H9 (cell line): ENCODE measurements around the gene CABS1. TPM values are rescaled to one million over a fixed set of nuclear protein-coding genes. Genes with fewer than 3 reads are reported as not detected.

Source experiments
- DNase-seq: peaks from one replicate; pipeline ENCODE4 v3.0.0-alpha.2; 2017
- H2AFZ ChIP-seq: one replicate; pipeline ENCODE4 v1.6.1; 2013; ENCODE audit warnings: mild to moderate bottlenecking, low read length, control low read depth, moderate library complexity
- H2AK5ac ChIP-seq: 2 replicates; pipeline ENCODE4 v1.6.1; 2013; ENCODE audit warnings: low read length, control low read depth, mixed read lengths; ENCODE audit not compliant: insufficient read length
- H2BK120ac ChIP-seq: one replicate; pipeline ENCODE4 v1.6.1; 2013; ENCODE audit warnings: low read depth, mild to moderate bottlenecking, low read length, control low read depth, inconsistent platforms; ENCODE audit not compliant: poor library complexity, severe bottlenecking
- H2BK12ac ChIP-seq: 2 replicates; pipeline ENCODE4 v1.6.1; 2013; ENCODE audit warnings: low read length, control low read depth, mixed read lengths, low read depth; ENCODE audit not compliant: insufficient read length
- H2BK15ac ChIP-seq: 2 replicates; pipeline ENCODE4 v1.6.1; 2013; ENCODE audit warnings: low read depth, low read length, control low read depth
- H2BK20ac ChIP-seq: one replicate; pipeline ENCODE4 v1.6.1; 2013; ENCODE audit warnings: low read depth, mild to moderate bottlenecking, low read length, control low read depth, inconsistent platforms; ENCODE audit not compliant: poor library complexity, severe bottlenecking
- H2BK5ac ChIP-seq: 2 replicates; pipeline ENCODE4 v1.6.1; 2013; ENCODE audit warnings: low read length, control low read depth, mixed read lengths; ENCODE audit not compliant: insufficient read length
- H3K14ac ChIP-seq: 2 replicates; pipeline ENCODE4 v1.6.1; 2013; ENCODE audit warnings: low read length, control low read depth; ENCODE audit not compliant: insufficient read depth
- H3K18ac ChIP-seq: 2 replicates; pipeline ENCODE4 v1.6.1; 2013; ENCODE audit warnings: low read depth, mild to moderate bottlenecking, mixed read lengths, low read length, control low read depth; ENCODE audit not compliant: insufficient read length
- H3K23ac ChIP-seq: 2 replicates; pipeline ENCODE4 v1.6.1; 2013; ENCODE audit warnings: low read length, control low read depth, mixed read lengths, low read depth; ENCODE audit not compliant: insufficient read length
- H3K23me2 ChIP-seq: 2 replicates; pipeline ENCODE4 v1.6.1; 2013; ENCODE audit warnings: low read depth, mild to moderate bottlenecking, mixed read lengths, low read length, control low read depth; ENCODE audit not compliant: insufficient read length, poor library complexity, severe bottlenecking
- H3K27ac ChIP-seq: 2 replicates; pipeline ENCODE4 v1.5.1; 2013; ENCODE audit warnings: low read length, control low read depth, mixed read lengths, low read depth; ENCODE audit not compliant: insufficient read length
- H3K27me3 ChIP-seq: 2 replicates; pipeline ENCODE4 v1.6.1; 2013; ENCODE audit warnings: low read length, control low read depth, inconsistent platforms; ENCODE audit not compliant: insufficient read depth
- H3K4ac ChIP-seq: 2 replicates; pipeline ENCODE4 v1.6.1; 2013; ENCODE audit warnings: low read depth, mild to moderate bottlenecking, control low read depth, inconsistent platforms, low read length, moderate library complexity
- H3K4me1 ChIP-seq: 2 replicates; pipeline ENCODE4 v1.6.1; 2013; ENCODE audit warnings: low read length, control low read depth, inconsistent platforms; ENCODE audit not compliant: insufficient read depth
- H3K4me2 ChIP-seq: 2 replicates; pipeline ENCODE4 v1.6.1; 2013; ENCODE audit warnings: low read length, control low read depth, mixed read lengths; ENCODE audit not compliant: insufficient read length, insufficient read depth
- H3K56ac ChIP-seq: 2 replicates; pipeline ENCODE4 v1.6.1; 2013; ENCODE audit warnings: low read depth, mild to moderate bottlenecking, mixed read lengths, low read length, control low read depth; ENCODE audit not compliant: insufficient read length
- H3K79me1 ChIP-seq: 2 replicates; pipeline ENCODE4 v1.6.1; 2013; ENCODE audit warnings: low read depth, mild to moderate bottlenecking, moderate library complexity, low read length, control low read depth, inconsistent platforms; ENCODE audit not compliant: insufficient read depth, poor library complexity, severe bottlenecking
- H3K79me2 ChIP-seq: 2 replicates; pipeline ENCODE4 v1.6.1; 2013; ENCODE audit warnings: low read length, control low read depth, inconsistent platforms; ENCODE audit not compliant: insufficient read depth
- H3K9ac ChIP-seq: 2 replicates; pipeline ENCODE4 v1.6.1; 2013; ENCODE audit warnings: low read length, control low read depth, mixed read lengths; ENCODE audit not compliant: insufficient read length; ENCODE audit errors: extremely low read depth
- H3K9me3 ChIP-seq: one replicate; pipeline ENCODE4 v1.6.1; 2013; ENCODE audit warnings: low read depth, low read length, inconsistent platforms; ENCODE audit not compliant: control insufficient read depth
- H3T11ph ChIP-seq: one replicate; pipeline ENCODE4 v1.6.1; 2013; ENCODE audit warnings: mild to moderate bottlenecking, low read length, control low read depth, inconsistent platforms
- H4K20me1 ChIP-seq: one replicate; pipeline ENCODE4 v1.6.1; 2013; ENCODE audit not compliant: control insufficient read depth, insufficient read length, insufficient read depth
- H4K5ac ChIP-seq: 2 replicates; pipeline ENCODE4 v1.6.1; 2013; ENCODE audit warnings: low read depth, mild to moderate bottlenecking, mixed read lengths, low read length, control low read depth; ENCODE audit not compliant: insufficient read length
- H4K8ac ChIP-seq: replicated peaks from 2 replicates; pipeline ENCODE4 v1.6.1; 2013; ENCODE audit warnings: low read length, control low read depth, mixed read lengths, low read depth; ENCODE audit not compliant: insufficient read length
- H4K91ac ChIP-seq: 2 replicates; pipeline ENCODE4 v1.6.1; 2013; ENCODE audit warnings: low read depth, mild to moderate bottlenecking, moderate library complexity, mixed read lengths, low read length, control low read depth; ENCODE audit not compliant: insufficient read length
- H3K27ac Mint-ChIP-seq, 3 experiments: 2 replicates in 2 of 3; 3 replicates in 1 of 3; pipeline ENCODE4 v1.8.0; 2020 to 2021; ENCODE audit warnings: mixed read lengths in 3 of 3, mild to moderate bottlenecking in 1 of 3, moderate library complexity in 1 of 3
- H3K27me3 Mint-ChIP-seq: 2 replicates; pipeline ENCODE4 v1.8.0; 2021; ENCODE audit warnings: low read depth, mild to moderate bottlenecking, moderate library complexity, mixed read lengths
- H3K36me3 Mint-ChIP-seq, 3 experiments: 2 replicates in 2 of 3; 3 replicates in 1 of 3; pipeline ENCODE4 v1.8.0; 2020 to 2021; ENCODE audit warnings: low read depth in 3 of 3, mixed read lengths in 3 of 3; ENCODE audit not compliant: insufficient read depth in 1 of 3
- H3K4me1 Mint-ChIP-seq, 2 experiments: 2 replicates each; pipeline ENCODE4 v1.8.0; 2020; ENCODE audit warnings: mixed read lengths in 2 of 2
- H3K4me3 Mint-ChIP-seq, 2 experiments: 2 replicates in 1 of 2; 3 replicates in 1 of 2; pipeline ENCODE4 v1.8.0; 2020 to 2021; ENCODE audit warnings: mild to moderate bottlenecking in 2 of 2, mixed read lengths in 2 of 2, moderate library complexity in 1 of 2
- H3K9me3 Mint-ChIP-seq, 2 experiments: 2 replicates in 1 of 2; 3 replicates in 1 of 2; pipeline ENCODE4 v1.8.0; 2020; ENCODE audit warnings: mild to moderate bottlenecking in 2 of 2, mixed read lengths in 2 of 2, moderate library complexity in 1 of 2
- WGBS: extraction: QIAGEN DNeasy Blood & Tissue Kit; methylation state at CpG from one replicate; pipeline ENCODE4 v1.1.7; 2013; ENCODE audit warnings: missing lambda C conversion rate, low lambda C conversion rate, mixed read lengths; ENCODE audit not compliant: insufficient read length; ENCODE audit errors: extremely low coverage; 5-methylcytosine and 5-hydroxymethylcytosine counted together
- total RNA-seq: library from RNA; stranded (reverse); gene quantifications from 2 replicates; pipeline ENCODE4 v1.2.1, GENCODE V29; 2021
- TF ChIP-seq, protein P1 (sequence below): fragments of 200-600 bp; sonication (generic); conservative IDR thresholded peaks from 3 replicates; pipeline ENCODE4 v1.8.0; 2021; ENCODE audit warnings: antibody characterized with exemption, mild to moderate bottlenecking

Gene CABS1
- total RNA-seq, 1 experiment from 2014 or later = 0.15 TPM

DNA sequence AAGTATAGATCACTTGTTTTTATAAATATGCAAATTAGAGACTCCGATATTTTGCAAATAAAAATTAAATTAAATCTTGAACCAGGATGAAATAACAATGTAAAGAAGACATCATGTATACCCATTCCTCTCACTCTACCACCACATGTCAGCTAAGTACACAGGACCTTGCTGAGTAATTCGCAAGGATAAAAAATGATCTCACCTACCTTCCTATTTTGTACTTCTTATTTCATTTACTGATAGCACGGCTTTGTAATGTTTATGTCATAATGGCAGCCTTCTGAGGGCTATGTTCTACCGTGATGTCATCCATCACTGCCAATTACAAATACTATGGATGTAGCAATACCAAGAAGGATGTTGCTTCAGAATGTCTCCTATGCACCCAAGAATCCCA, 37.2 kb downstream of the CABS1 start:
- Histone ChIP-seq H3K79me2 (no peaks in the 10 kb centered on the region), H3T11ph (no peak overlapping the region), H3K4ac (no peak overlapping the region), H2AFZ (no peak overlapping the region), H3K79me1 (no peaks in the 10 kb centered on the region), H3K18ac (no peak overlapping the region), H2BK15ac (no peak overlapping the region), H3K9me3 (no peaks in the 10 kb centered on the region), H3K27ac (no peak overlapping the region), H3K14ac (no peak overlapping the region), H3K23me2 (no peaks in the 10 kb centered on the region), H4K91ac (no peak overlapping the region), H2BK120ac (no peak overlapping the region), H3K9ac (no peak overlapping the region), H3K23ac (no peak overlapping the region), H2BK12ac (no peak overlapping the region), H2BK5ac (no peak overlapping the region), H3K4me1 (no peaks in the 10 kb centered on the region), H4K5ac (no peak overlapping the region), H2BK20ac (no peak overlapping the region), H4K8ac (no peak overlapping the region), H2AK5ac (no peak overlapping the region), H3K56ac (no peak overlapping the region), H3K4me2 (no peak overlapping the region), H3K27me3 (no peaks in the 10 kb centered on the region), H4K20me1 (no peaks in the 10 kb centered on the region)
- no peak overlapping the region for H3K4me3 Mint-ChIP-seq
- no peak overlapping the region for H3K27ac Mint-ChIP-seq
- H3K4me1 Mint-ChIP-seq = peaks cover 0 to 3% of the 10 kb centered on the region in 2 experiments; a peak in 1 of 4 replicates
- WGBS = no CpG with 5 or more reads among the region's 4 CpGs
- DNase-seq = no peak
- H3K27me3 Mint-ChIP-seq = no peaks in the 10 kb centered on the region
- TF ChIP-seq, protein P1, sequence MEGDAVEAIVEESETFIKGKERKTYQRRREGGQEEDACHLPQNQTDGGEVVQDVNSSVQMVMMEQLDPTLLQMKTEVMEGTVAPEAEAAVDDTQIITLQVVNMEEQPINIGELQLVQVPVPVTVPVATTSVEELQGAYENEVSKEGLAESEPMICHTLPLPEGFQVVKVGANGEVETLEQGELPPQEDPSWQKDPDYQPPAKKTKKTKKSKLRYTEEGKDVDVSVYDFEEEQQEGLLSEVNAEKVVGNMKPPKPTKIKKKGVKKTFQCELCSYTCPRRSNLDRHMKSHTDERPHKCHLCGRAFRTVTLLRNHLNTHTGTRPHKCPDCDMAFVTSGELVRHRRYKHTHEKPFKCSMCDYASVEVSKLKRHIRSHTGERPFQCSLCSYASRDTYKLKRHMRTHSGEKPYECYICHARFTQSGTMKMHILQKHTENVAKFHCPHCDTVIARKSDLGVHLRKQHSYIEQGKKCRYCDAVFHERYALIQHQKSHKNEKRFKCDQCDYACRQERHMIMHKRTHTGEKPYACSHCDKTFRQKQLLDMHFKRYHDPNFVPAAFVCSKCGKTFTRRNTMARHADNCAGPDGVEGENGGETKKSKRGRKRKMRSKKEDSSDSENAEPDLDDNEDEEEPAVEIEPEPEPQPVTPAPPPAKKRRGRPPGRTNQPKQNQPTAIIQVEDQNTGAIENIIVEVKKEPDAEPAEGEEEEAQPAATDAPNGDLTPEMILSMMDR = no peak
- peaks cover 0 to 3% of the 10 kb centered on the region in 2 experiments; a peak in 2 of 5 replicates for H3K9me3 Mint-ChIP-seq
- peaks cover 0 to 4% (median 0%) of the 10 kb centered on the region in 3 experiments; a peak in 1 of 7 replicates for H3K36me3 Mint-ChIP-seq
